Measurements from ENCODE around the gene ARHGEF28. TPM values are rescaled to one million over a fixed set of nuclear protein-coding genes. Genes with fewer than 3 reads are reported as not detected.

ARHGEF28 gene
- total and polyA plus RNA-seq, 8 donors: 13.9 to 156 (median 55.7) TPM

DNA sequence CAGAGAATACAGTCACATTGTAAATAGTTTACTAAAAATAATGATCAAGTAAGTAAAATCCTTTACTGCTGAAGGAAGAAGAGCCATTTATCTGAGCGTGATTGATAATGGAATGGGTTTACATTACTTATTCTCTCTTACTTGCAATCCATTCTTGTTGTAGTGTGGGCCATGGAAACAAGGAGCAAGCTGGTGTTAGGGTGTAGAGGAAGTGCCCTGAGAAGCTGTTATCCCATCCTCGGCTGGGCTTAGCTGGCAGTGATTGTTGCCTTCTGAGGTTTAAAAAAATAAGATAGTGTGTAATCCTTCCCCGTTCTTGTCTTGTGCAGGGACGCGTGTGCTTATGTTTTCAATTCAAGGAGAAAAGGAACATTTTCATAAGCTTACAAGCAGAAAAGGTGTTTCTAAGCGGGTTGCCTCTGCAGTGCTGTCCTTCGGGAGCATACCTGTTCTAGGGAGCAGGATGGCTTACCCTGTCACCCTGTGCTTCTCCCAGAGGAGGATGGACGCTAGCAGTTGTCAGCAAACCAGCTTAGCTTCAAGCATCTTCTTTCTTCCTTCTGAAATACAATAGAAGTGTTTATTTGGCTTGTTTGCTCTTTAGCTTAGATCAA is 188.3 kb downstream of the ARHGEF28 start:
- peaks cover 0 to 12% (median 0%) of the 10 kb centered on the region in 4 donors for H3K36me3 ChIP-seq
- peaks cover 0 to 3% (median 0%) of the 10 kb centered on the region in 4 donors for H3K4me1 ChIP-seq
- WGBS, 5 donors: 66 to 82% (median 73%) methylated on average over 8 of the region's 8 CpGs
- H3K27me3 ChIP-seq: no peaks in the 10 kb centered on the region
- no peak overlapping the region for H3K27ac ChIP-seq
- DNase-seq: no peak
- no peaks in the 10 kb centered on the region for H3K9me3 ChIP-seq
- intact Hi-C loops (cut with DNase I; ENCODE audit: low total_unique reads): no loop called here
- no peak overlapping the region for H3K4me3 ChIP-seq
- TF ChIP-seq EP300 (IDR thresholded peaks at IDR 0.05): no peak
- no peak for TF ChIP-seq POLR2AphosphoS5 (IDR thresholded peaks at IDR 0.05)
- TF ChIP-seq, protein P1, sequence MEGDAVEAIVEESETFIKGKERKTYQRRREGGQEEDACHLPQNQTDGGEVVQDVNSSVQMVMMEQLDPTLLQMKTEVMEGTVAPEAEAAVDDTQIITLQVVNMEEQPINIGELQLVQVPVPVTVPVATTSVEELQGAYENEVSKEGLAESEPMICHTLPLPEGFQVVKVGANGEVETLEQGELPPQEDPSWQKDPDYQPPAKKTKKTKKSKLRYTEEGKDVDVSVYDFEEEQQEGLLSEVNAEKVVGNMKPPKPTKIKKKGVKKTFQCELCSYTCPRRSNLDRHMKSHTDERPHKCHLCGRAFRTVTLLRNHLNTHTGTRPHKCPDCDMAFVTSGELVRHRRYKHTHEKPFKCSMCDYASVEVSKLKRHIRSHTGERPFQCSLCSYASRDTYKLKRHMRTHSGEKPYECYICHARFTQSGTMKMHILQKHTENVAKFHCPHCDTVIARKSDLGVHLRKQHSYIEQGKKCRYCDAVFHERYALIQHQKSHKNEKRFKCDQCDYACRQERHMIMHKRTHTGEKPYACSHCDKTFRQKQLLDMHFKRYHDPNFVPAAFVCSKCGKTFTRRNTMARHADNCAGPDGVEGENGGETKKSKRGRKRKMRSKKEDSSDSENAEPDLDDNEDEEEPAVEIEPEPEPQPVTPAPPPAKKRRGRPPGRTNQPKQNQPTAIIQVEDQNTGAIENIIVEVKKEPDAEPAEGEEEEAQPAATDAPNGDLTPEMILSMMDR (IDR thresholded peaks at IDR 0.05): no peak
- TF ChIP-seq POLR2A (IDR thresholded peaks at IDR 0.05): no peak

DNA sequence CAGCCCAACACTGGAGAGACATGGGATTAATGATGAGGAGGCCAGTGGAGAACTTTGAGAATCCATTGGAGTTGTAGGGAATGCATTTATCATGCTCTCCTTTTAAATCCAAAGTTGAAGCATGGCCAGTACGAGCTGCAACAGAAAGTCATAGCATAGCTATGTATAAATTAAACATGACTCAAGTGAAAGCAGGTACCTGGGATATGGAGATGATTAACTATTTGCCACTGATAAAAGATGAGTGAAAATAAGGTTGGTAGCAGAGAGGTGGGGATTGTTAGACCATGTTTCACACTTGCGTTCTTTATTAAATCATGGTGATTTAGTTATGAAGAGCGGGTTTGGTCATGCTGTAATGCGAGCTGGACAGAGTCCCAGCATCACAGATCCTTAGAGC is 189.6 kb downstream of the ARHGEF28 start:
- Histone ChIP-seq H3K27me3 (no peaks in the 10 kb centered on the region), H3K9me3 (no peaks in the 10 kb centered on the region), H3K4me1 (peaks cover 0 to 3% (median 3%) of the 10 kb centered on the region in 4 donors), H3K4me3 (no peak overlapping the region), H3K36me3 (peaks cover 0 to 12% (median 0%) of the 10 kb centered on the region in 4 donors), H3K27ac (no peak overlapping the region)
- 69 to 88% (median 82%) methylated on average over 4 of the region's 4 CpGs for WGBS, 5 donors
- TF ChIP-seq EP300 (IDR thresholded peaks at IDR 0.05): no peak
- DNase-seq: no peak
- intact Hi-C loops (cut with DNase I; ENCODE audit: low total_unique reads): no loop called here

- 89 to 95% (median 93%) methylated on average over 5 of the region's 5 CpGs for WGBS, 5 donors
- Histone ChIP-seq H3K9me3 (no peaks in the 10 kb centered on the region), H3K27ac (no peak overlapping the region), H3K36me3 (peaks cover 0 to 12% (median 0%) of the 10 kb centered on the region in 4 donors), H3K27me3 (no peaks in the 10 kb centered on the region), H3K4me1 (peaks cover 1 to 11% (median 6%) of the 10 kb centered on the region in 4 donors), H3K4me3 (no peak overlapping the region)
- no peak for TF ChIP-seq EP300 (IDR thresholded peaks at IDR 0.05)
- TF ChIP-seq POLR2A (IDR thresholded peaks at IDR 0.05): no peak
- TF ChIP-seq POLR2AphosphoS5 (IDR thresholded peaks at IDR 0.05): no peak
- TF ChIP-seq, protein P1 (IDR thresholded peaks at IDR 0.05): no peak
- intact Hi-C loops (cut with DNase I; ENCODE audit: low total_unique reads): no loop called here
- DNase-seq: no peak
Measured at GRCh38 chr5:73816656-73817420, 190.8 kb downstream of the ARHGEF28 start.

- peaks cover 0 to 4% (median 0%) of the 10 kb centered on the region in 4 donors for H3K36me3 ChIP-seq
- no peak for DNase-seq
- TF ChIP-seq EP300 (IDR thresholded peaks at IDR 0.05) (no peak), POLR2A (IDR thresholded peaks at IDR 0.05) (no peak), POLR2AphosphoS5 (IDR thresholded peaks at IDR 0.05) (no peak)
- TF ChIP-seq, protein P1 (IDR thresholded peaks at IDR 0.05): no peak
- no peaks in the 10 kb centered on the region for H3K27me3 ChIP-seq
- peaks cover 10 to 27% (median 17%) of the 10 kb centered on the region in 4 donors for H3K4me1 ChIP-seq
- H3K9me3 ChIP-seq: no peaks in the 10 kb centered on the region
- no peak overlapping the region for H3K27ac ChIP-seq
- intact Hi-C loops (cut with DNase I; ENCODE audit: low total_unique reads): no loop called here
- no peak overlapping the region for H3K4me3 ChIP-seq
Measured at GRCh38 chr5:73818357-73818756, 192.4 kb downstream of the ARHGEF28 start.
